B cell (primary cell): Measurements from ENCODE around the gene DEAF1.

ENCODE experiments used
- CTCF ChIP-seq: fragments of 200-600 bp; IDR thresholded peaks from one replicate; pipeline ENCODE4 v1.8.0; 2022; ENCODE audit warnings: antibody characterized with exemption, mild to moderate bottlenecking
- EZH2 ChIP-seq: IDR thresholded peaks from 2 replicates; pipeline ENCODE4 v1.6.1; 2012; ENCODE audit warnings: borderline replicate concordance, low read depth, mild to moderate bottlenecking, moderate library complexity, low read length; ENCODE audit not compliant: insufficient read depth, poor library complexity, severe bottlenecking

- TF ChIP-seq CTCF = no peak
- no peak for TF ChIP-seq EZH2
Measured at GRCh38 chr11:674406-674805, 20.6 kb downstream of the DEAF1 start.
